NK-92 treated with Interleukin-12 subunit alpha and Interleukin-12 subunit beta, amount 100 ng/mL, for 24 hours (cell line): ENCODE data around the gene AARS1.
"Not testable (repeated sequence)": the region's sequence is repeated elsewhere in the genome, so short reads cannot be mapped to it uniquely, and the experiment has no call there.

Experiments used
- DNase-seq: peaks from one replicate; lab custom pipeline; 2025; lab: John Stamatoyannopoulos, UW

The AARS1 gene

DNA sequence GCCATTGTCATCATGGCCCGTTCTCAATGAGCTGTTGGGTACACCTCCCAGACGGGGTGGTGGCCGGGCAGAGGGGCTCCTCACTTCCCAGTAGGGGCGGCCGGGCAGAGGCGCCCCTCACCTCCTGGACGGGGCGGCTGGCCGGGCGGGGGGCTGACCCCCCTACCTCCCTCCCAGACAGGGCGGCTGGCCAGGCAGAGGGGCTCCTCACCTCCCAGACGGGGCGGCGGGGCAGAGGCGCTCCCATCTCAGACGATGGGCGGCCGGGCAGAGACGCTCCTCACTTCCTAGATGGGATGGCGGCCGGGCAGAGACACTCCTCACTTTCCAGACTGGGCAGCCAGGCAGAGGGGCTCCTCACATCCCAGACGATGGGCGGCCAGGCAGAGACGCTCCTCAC, 64.7 kb downstream of the AARS1 start:
- DNase-seq = not testable (repeated sequence)

DNA sequence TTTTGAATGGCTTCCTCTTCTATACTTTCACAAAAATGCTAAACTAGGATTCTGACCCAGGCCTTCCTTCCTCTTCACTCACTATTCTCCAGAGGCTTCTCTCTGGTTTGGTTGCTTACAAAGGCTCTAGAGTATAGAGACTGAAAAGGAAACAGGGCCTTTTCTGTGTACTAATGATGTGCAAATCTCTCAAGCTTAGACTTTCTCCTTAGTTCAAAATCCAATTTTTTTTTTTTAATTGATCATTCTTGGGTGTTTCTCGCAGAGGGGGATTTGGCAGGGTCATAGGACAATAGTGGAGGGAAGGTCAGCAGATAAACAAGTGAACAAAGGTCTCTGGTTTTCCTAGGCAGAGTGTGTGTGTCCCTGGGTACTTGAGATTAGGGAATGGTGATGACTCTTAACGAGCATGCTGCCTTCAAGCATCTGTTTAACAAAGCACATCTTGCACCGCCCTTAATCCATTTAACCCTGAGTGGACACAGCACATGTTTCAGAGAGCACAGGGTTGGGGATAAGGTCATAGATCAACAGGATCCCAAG, 65.3 kb downstream of the AARS1 start:
- DNase-seq = not testable (repeated sequence)

DNA sequence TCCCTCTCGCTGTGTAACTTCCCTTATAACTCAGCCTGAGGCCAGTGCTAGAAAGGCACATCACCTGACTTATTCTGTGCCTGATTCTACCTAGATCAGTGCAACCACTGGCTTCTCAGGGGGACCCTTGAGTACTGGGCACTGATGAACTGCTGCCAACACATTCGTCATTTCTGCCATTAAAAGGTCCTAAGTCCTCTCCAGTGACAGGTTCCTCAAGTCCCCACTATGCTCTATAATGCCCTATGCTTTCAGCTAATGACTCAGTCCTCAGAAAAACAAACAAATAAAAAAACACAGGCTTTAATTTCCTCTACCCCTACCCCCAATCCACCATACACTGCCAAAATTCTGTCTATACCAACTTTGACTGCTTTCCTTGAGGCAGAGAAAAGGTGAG, 66.1 kb downstream of the AARS1 start:
- not testable (repeated sequence) for DNase-seq

- not testable (repeated sequence) for DNase-seq
These were observed 66.7 kb downstream of the AARS1 start for GRCh38 chr16:70222574-70222973.

DNA sequence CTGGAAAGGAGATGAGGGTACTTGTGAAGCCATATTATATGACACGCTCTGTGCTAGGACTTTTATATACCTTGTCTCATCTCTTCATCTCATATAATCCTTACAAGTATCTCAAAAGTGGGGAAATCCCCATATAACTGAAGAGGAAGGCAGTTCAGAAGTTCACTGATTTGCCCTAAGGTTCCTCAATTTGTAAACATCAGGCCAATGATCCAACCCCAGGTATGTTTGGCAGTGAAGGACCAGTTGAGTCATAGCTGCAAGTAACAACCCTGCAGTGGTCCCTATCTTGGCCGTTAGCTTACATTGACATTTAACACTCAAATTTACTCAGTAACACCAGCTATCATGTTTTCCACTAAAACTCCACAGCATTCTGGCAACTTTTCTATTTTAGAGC, 70.7 kb downstream of the AARS1 start:
- not testable (repeated sequence) for DNase-seq

- DNase-seq = not testable (repeated sequence)
These were observed 82.9 kb downstream of the AARS1 start for GRCh38 chr16:70206382-70206781.

DNA sequence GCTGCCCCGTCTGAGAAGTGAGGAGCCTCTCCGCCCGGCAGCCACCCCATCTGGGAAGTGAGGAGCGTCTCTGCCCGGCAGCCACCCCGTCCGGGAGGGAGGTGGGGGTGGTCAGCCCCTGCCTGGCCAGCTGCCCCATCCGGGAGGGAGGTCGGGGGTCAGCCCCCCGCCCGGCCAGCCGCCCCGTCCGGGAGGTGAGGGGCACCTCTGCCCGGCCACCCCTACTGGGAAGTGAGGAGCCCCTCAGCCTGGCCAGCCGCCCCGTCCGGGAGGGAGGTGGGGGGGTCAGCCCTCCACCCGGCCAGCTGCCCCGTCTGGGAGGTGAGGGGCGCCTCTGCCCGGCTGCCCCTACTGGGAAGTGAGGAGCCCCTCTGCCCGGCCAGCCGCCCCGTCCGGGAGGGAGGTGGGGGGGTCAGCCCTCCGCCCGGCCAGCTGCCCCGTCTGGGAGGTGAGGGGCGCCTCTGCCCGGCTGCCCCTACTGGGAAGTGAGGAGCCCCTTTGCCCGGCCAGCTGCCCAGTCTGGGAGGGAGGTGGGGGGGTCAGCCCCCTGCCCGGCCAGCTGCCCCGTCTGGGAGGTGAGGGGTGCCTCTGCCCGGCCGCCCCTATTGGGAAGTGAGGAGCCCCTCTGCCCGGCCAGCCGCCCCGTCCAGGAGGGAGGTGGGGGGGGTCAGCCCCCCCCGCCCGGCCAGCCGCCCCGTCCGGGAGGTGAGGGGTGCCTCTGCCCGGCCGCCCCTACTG, 84.5 kb downstream of the AARS1 start:
- not testable (repeated sequence) for DNase-seq

GRCh38 chr16:70204010-70204409, 85.3 kb downstream of the AARS1 start:
- not testable (repeated sequence) for DNase-seq

GRCh38 chr16:70203508-70203907, 85.8 kb downstream of the AARS1 start:
- DNase-seq = not testable (repeated sequence)
